Endometrial microvascular endothelial cells (primary cell): ENCODE results near the gene STIM2. TPM values are rescaled to one million over a fixed set of nuclear protein-coding genes. Genes with fewer than 3 reads are reported as not detected.

Source experiments
- in situ Hi-C: cut with HindIII; loops from 2 replicates; pipeline ENCODE4 v1.10.0; 2017; ENCODE audit warnings: low sequenced_read_pairs, low pct_unique_long_range_greater_than_20kb; ENCODE audit errors: inconsistent ontology term
- total RNA-seq: library from RNA; depleted of rRNA; stranded (reverse); fragments of >200 nt; gene quantifications from one replicate; pipeline ENCODE4 v1.2.3, GENCODE V29; 2015; ENCODE audit errors: inconsistent ontology term

STIM2 gene
- total RNA-seq, 1 donor from 2014 or later, result 12.4 TPM

- in situ Hi-C loops, result no loop called here
Observed at GRCh38 chr4:27046851-27047250, 186.2 kb downstream of the STIM2 start.

- in situ Hi-C loops, result no loop called here
Observed at GRCh38 chr4:27048429-27049238, 188.0 kb downstream of the STIM2 start.

DNA sequence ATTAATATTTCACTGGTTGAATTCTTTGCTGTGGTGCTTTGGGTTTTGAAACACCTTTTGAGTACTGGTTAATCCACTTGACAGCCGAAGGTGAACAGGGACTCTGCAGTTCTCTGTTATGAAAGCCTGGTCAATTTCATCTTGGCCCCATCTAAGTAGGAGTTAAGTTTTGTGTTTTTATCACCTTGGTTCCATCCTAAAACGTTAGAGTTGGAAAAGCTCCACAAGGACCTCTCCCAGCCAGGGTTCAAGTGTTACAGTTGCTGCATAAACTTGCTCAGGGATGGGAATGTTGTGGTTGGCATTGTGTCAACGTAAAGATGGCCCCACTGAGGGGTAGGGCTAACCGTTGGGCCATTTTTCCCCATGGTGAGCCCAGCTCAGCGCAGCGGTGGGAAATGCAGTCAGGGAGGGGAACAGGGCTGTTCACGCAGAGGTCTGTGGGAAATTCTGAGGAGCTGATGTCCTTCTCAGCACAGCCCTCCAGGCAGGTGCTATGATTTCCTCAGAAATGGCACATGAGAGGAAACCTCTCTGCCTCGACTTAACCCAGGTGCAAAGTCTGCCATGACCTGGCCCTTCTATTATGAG is 188.7 kb downstream of the STIM2 start:
- in situ Hi-C loops, result no loop called here

GRCh38 chr4:27050731-27051130 is 190.1 kb downstream of the STIM2 start:
- in situ Hi-C loops, result no loop called here

GRCh38 chr4:27055221-27055760 is 194.7 kb downstream of the STIM2 start:
- in situ Hi-C loops, result no loop called here

- in situ Hi-C loops, result no loop called here
Observed at GRCh38 chr4:27056281-27056680, 195.6 kb downstream of the STIM2 start.

- in situ Hi-C loops, result no loop called here
Observed at GRCh38 chr4:27057053-27057452, 196.4 kb downstream of the STIM2 start.

DNA sequence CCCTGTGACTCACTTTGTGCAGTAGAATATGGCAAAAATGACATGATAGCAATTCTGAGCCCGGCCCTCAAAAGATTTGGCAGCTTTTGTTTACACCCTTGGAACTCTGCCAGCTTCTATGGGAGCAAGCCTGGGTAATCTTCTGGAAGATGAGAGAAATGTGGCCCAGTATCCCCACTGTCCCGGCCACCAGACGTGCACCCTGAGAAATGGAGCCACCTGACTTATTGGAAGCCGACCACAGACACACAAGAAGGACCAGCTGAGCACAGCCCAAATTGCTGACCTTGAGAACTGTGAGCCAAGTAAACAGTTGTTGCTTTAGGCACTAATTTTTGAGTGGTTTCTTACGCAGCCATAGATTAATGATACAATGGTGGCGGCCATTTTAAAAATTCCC is 197.0 kb downstream of the STIM2 start:
- in situ Hi-C loops, result no loop called here

DNA sequence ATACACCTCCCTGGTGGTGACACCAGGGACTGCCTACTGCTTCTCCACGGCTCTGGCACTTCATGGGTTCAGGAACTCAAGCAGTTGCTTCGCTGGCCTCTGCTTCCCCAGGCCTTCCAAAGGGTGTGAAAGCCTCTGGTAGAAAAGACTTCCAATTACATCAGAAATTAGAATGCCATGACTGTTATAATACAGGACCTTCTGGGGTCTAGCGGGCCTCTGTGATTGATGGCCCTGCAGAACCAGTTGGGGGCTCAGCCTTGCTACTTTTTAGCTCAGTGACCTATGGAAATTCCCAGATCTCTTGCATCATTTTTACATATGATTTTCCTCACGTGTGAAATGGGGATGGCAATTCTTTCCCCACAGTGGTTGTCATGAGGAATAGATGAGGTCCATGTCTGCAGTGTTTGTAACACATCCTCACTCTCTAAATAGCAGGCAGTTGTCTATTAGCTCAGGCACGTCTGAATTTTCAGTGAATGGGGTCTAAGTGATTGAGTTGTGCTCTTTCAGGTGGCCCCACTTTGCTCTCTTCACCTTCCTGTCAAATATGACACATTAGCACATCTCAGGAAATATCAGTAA is 198.3 kb downstream of the STIM2 start:
- in situ Hi-C loops, result no loop called here

DNA sequence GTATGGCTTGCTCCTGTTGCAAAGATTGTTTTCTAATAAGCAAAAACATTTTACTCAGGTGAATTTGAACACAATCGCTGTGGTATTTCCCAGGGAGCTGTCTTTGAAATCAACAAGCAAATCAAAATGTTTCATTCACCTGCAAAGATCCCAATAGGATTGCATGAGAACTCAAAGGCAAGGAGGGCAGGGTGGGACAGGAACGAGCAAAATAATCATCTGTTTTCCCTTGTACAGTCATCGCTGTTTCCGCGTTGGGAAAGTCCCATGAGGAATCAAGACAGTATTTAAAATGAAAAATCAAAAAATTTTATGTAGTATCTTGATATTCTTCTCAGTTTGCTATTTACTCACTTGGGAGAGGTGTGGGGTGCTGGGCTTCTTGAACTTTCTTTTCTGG is 198.8 kb downstream of the STIM2 start:
- in situ Hi-C loops, result no loop called here

DNA sequence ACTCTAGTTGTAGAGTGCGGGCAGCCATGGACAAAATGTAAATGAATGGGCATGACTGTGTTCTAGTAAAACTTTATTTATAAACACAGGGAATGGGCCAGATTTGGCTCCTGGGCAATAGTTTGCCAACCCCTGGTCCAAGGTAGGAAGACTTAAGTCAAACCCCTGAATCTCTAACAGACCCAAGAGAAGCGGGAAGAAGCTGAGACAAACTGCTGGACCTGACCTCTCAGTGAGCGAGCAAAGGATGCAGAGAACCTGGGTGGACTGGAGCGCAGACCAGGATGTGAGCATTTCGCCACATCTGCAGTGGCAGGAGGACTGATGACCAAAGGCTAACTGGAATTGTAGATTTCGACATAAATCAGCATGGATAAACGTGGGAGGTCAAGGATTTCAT is 201.6 kb downstream of the STIM2 start:
- in situ Hi-C loops, result no loop called here

- in situ Hi-C loops, result no loop called here
Observed at GRCh38 chr4:27066591-27066990, 205.9 kb downstream of the STIM2 start.

DNA sequence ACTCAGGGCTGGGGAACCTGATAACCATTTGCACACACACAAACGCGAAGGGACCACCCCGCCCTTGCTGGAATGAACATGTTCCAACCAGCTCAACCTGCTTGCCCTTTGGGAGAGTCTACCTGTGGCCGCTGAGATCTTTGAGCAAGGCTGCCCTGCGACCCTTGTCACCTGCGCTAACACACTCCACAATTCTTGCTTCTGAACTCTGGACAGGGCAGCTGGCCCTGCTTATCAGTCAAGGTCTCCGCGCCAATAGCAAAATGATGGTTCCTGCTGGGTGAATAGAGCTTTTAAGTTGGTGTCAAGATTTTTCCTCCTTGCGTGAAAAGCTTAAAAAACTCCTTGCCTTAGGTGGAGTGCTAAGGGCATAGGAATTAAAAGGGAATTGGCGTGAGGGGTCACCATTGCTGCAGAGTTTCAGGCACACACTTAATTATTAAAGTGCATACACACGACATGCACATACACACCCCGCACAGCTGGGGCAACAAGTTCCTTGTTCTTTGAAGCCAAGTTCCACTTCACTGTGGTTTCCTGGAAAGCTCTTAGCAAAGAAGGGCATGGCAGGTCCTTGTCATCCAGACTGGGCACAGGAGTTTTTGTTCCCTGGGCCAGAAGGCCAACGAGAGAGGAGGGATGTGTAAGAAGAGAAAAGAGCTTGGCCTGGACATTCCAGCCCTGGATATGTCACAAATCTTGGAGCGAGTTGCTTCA is 207.7 kb downstream of the STIM2 start:
- in situ Hi-C loops, result no loop called here
